Measurements from ENCODE around the gene CFAP97D2.

The CFAP97D2 gene

DNA sequence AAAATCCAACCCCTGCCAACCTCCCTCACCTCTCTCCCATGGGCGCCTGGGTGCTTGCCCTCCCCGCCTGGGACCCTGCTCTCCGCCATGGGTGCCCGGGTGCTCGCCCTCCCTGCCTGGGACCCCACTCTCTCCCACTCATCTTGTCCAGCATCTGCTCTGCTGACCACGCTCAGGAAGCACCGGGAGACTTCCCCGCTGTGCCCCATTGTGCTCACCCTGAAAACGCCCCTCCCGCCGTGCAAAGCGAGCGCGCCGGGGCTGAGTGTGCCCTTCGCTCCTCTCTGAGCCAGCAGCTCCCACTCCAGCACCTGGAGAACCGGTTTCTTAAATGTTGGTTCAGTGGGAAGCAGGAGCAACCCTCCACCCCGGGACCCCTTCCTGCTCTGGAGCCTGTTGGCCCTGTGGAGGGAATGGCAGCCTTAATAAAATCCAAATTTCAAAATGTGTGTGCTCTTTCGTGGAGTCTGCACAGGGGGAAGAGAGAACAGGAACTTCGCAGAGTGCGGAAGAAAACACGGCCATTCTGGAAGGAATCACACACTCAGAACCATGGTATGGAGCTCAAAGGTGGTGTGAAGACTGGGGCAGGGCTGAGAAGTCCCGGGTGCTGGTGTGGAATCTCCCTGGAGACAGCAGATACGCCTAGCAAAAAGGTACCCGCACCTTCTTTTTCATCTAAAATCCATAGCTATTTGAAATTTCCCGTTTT lies 32.5 kb downstream of the CFAP97D2 start:
- TF ChIP-seq, protein P1, sequence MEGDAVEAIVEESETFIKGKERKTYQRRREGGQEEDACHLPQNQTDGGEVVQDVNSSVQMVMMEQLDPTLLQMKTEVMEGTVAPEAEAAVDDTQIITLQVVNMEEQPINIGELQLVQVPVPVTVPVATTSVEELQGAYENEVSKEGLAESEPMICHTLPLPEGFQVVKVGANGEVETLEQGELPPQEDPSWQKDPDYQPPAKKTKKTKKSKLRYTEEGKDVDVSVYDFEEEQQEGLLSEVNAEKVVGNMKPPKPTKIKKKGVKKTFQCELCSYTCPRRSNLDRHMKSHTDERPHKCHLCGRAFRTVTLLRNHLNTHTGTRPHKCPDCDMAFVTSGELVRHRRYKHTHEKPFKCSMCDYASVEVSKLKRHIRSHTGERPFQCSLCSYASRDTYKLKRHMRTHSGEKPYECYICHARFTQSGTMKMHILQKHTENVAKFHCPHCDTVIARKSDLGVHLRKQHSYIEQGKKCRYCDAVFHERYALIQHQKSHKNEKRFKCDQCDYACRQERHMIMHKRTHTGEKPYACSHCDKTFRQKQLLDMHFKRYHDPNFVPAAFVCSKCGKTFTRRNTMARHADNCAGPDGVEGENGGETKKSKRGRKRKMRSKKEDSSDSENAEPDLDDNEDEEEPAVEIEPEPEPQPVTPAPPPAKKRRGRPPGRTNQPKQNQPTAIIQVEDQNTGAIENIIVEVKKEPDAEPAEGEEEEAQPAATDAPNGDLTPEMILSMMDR (IDR thresholded peaks at IDR 0.05; ENCODE audit: borderline replicate concordance, control extremely low read depth, extremely low read depth, insufficient read depth, missing control alignments), result no peak
- no peak for DNase-seq (ENCODE audit: low spot score)
- in situ Hi-C loops (cut with MboI; ENCODE audit: low sequenced_read_pairs, unreplicated experiment), result no loop called here

DNA sequence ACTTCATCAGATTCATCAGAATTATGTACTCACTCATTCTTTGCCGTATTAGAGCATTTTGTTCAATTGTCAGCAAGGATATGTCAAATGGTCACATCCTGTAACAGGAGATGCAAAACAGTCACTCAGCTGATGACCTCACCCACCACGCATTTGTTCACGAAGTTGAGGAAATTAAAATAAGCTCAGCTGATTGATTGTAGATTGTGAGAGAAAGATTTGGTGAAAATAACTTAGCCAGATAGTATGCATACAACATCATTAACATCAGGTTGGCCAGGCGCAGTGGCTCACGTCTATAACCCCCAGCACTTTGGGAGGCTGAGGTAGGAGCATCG lies 33.1 kb downstream of the CFAP97D2 start:
- TF ChIP-seq, protein P1 (IDR thresholded peaks at IDR 0.05; ENCODE audit: borderline replicate concordance, control extremely low read depth, extremely low read depth, insufficient read depth, missing control alignments), result no peak
- in situ Hi-C loops (cut with MboI; ENCODE audit: low sequenced_read_pairs, unreplicated experiment), result no loop called here
- no peak for DNase-seq (ENCODE audit: low spot score)

DNA sequence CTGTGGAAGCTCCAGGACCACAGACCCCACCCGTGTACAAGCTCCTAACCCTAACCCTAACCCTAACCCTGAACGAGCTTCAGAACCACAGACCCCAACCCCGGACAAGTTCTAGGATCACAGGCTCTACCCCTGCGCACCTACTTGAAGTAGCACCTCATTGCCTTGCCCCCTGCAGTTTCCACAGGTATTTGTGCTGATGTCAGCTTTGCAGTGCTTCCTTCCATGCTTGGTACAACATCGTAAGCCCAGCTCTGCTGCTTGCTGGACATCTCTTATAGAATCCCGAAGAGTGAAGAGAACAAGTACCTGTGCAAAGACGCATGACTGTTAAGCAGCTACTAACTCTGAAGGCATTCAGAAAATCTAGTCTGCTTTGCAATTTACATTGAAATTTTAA lies 34.9 kb downstream of the CFAP97D2 start:
- no peak for DNase-seq (ENCODE audit: low spot score)
- TF ChIP-seq, protein P1 (IDR thresholded peaks at IDR 0.05; ENCODE audit: borderline replicate concordance, control extremely low read depth, extremely low read depth, insufficient read depth, missing control alignments), result no peak
- in situ Hi-C loops (cut with MboI; ENCODE audit: low sequenced_read_pairs, unreplicated experiment), result no loop called here

DNA sequence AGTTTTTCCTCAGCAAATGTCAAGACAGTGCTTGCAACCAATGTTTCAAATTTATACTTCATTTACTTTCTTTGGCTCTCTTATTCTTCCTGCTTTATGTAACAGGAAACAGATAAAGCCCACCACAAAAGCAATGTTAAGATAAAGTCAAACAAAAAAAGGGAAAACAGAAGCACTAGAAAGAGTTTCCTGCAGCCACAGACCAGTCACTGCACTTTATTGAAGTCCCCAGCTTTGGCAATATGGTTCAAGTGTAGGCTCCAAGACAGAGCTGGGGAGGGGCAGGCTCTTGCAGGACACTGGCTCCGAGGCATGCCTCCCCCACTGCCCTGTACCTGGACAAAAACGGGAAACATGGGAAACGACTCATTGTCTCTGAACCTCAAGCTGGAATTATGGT lies 40.3 kb downstream of the CFAP97D2 start:
- TF ChIP-seq, protein P1 (IDR thresholded peaks at IDR 0.05; ENCODE audit: borderline replicate concordance, control extremely low read depth, extremely low read depth, insufficient read depth, missing control alignments), result no peak

DNA sequence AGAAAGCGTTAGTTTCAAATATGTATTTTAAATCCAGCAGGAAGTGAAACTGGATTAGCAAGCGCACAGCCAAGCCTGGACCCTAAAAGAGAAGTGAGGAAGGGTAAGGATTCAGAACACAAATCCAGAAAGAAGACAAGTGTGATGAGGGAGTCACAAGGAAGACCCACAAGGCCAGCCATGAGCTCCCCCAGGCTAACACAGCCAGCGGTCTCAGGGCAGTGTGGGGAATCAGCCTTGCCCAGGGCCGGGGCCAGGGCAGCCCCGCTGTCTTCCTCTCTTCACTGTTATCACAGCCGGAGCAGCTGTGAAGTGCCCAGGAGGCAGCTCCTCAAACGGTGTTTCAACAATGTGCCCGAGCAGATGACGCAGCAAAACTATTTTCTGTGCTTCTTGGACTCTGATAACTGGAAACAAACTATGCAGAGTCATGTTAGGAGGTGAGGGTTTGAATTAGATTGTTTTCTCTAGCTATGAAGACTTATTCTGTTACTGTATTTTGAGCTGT lies 43.5 kb downstream of the CFAP97D2 start:
- in situ Hi-C loops (cut with MboI; ENCODE audit: low sequenced_read_pairs, unreplicated experiment), result no loop called here
- TF ChIP-seq, protein P1 (IDR thresholded peaks at IDR 0.05; ENCODE audit: borderline replicate concordance, control extremely low read depth, extremely low read depth, insufficient read depth, missing control alignments), result no peak
- no peak for DNase-seq (ENCODE audit: low spot score)

More for the DNA sequence above, 40.3 kb downstream of the CFAP97D2 start:
- DNase-seq (ENCODE audit: low spot score), result no peak
- in situ Hi-C loops (cut with MboI; ENCODE audit: low sequenced_read_pairs, unreplicated experiment), result no loop called here

DNA sequence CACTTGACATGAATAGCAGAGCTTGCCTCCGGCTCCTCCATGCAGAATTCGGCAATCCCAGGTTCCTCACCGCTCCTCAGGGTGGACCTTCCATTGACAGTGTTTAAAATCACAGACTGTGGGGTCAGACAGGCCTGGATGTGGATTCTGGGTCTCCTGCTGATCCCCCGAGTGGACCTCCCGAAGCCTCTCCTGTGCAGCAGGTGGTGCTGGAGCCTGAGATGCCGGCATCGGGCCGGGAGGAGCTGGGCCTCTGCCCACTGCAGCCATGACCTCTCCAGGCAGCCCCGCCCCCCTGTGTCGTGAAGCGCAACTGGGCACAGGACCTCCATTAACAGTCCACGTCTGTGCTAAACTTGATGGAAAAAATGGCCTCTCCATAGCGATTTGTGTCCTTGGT lies 45.1 kb downstream of the CFAP97D2 start:
- TF ChIP-seq, protein P1 (IDR thresholded peaks at IDR 0.05; ENCODE audit: borderline replicate concordance, control extremely low read depth, extremely low read depth, insufficient read depth, missing control alignments), result no peak
- DNase-seq (ENCODE audit: low spot score), result no peak
- in situ Hi-C loops (cut with MboI; ENCODE audit: low sequenced_read_pairs, unreplicated experiment), result no loop called here
